Suprapubic skin (tissue), 3 donors: ENCODE results near the gene FATE1.

Experiments used
- CTCF ChIP-seq, 2 donors: fragments of 200-600 bp in 1 of 2; fragments of 450-650 bp in 1 of 2; sonication (generic) in 1 of 2; IDR thresholded peaks; one replicate each; pipeline ENCODE4 v1.5.1; 2016 to 2019; ENCODE audit warnings: antibody characterized with exemption in 2 of 2, mild to moderate bottlenecking in 1 of 2, moderate library complexity in 1 of 2
- EP300 ChIP-seq: sonication (generic); formaldehyde crosslinking; IDR thresholded peaks from one replicate; pipeline ENCODE4 v1.6.1; 2017; ENCODE audit warnings: antibody characterized with exemption

GRCh38 chrX:151727346-151727745, 11.5 kb downstream of the FATE1 start:
- TF ChIP-seq CTCF (IDR thresholded peaks at IDR 0.05) (no peak), EP300 (no peak)
